Erythroblast (primary cell): ENCODE measurements around the gene IRF2BP2.

ENCODE experiments used
- DNase-seq, 2 experiments: peaks; one replicate each; lab custom pipeline; 2025; lab: John Stamatoyannopoulos, UW
- GATA1 ChIP-seq: IDR thresholded peaks from 2 replicates; pipeline ENCODE4 v1.6.1; 2011; ENCODE audit warnings: low read depth, mild to moderate bottlenecking, control low read depth, low read length, moderate library complexity
- POLR2A ChIP-seq: IDR thresholded peaks from 2 replicates; pipeline ENCODE4 v1.6.1; 2011; ENCODE audit warnings: mild to moderate bottlenecking, low read length

Gene IRF2BP2

DNA sequence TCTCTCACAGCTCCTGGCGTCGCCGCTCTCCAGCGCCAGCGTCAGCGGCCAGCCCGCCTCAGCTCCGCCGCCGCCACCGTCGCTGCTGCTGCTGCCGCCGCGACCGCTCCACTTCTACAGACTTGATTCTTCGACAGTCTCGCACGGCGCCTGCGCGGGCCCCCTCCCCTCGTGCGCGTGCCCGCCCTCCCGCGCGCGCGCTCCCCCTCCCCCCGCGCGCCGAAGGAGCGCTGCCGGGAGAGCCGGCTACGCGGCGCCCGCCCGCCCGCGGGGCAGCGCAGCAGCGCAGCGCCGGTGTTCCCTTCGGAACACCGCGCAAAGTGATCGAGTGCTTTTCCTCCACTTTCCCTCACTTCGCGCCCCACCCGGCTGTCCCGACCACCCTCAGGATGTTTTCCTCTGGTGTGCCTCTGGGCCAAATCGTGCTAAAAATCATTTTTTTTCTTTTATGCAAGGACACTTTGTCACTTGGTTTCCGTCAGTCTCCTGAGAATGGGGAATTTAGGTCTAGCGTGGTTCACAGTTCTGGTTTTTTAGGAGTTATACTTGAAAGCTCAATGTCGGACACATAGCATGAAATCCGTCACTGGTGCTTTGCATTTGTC is at the start of gene IRF2BP2:
TSS of gene IRF2BP2 (minus strand) at position 118 of the 605 bp plus-strand sequence. CDS start 684 bp downstream, outside the sequence.
- TF ChIP-seq POLR2A (no peak), GATA1 (no peak)
- DNase-seq = peak; percentile 90 to 95

DNA sequence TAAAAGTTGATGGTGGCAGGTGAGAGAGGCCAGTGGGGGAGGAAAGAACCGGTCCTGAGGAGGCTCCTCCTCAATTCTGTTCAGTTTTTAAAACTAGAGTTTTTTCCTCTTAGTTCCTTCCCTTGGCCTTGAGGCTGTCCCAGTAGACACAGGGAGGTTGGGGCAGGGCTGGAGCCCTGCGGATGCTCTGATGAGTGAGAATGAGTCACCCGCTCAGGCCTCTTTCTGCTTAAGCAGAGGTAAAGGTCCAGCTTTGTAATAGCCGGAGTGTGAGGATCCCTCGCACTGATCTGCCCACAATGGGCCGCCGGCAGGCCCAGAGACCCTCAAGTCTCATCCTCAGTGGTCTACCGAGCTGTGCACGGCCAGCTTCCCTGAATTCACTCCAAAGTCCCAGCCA is 49.6 kb upstream of the IRF2BP2 start:
- DNase-seq = no peak
- no peak for TF ChIP-seq GATA1
- no peak for TF ChIP-seq POLR2A

- no peak for TF ChIP-seq POLR2A
- TF ChIP-seq GATA1 = no peak
- no peak for DNase-seq
These were observed 48.2 kb upstream of the IRF2BP2 start for GRCh38 chr1:234658138-234658537.

- DNase-seq = peak; percentile 10 to 39
- no peak for TF ChIP-seq POLR2A
- no peak for TF ChIP-seq GATA1
These were observed 47.1 kb upstream of the IRF2BP2 start for GRCh38 chr1:234656944-234657654.

GRCh38 chr1:234656070-234656895 is 46.3 kb upstream of the IRF2BP2 start:
- no peak for DNase-seq
- no peak for TF ChIP-seq GATA1
- TF ChIP-seq POLR2A = no peak

- no peak for DNase-seq
- no peak for TF ChIP-seq GATA1
- no peak for TF ChIP-seq POLR2A
These were observed 45.5 kb upstream of the IRF2BP2 start for GRCh38 chr1:234655328-234656069.

GRCh38 chr1:234654002-234654733 is 44.2 kb upstream of the IRF2BP2 start:
- TF ChIP-seq GATA1 (no peak), POLR2A (no peak)
- DNase-seq = no peak

DNA sequence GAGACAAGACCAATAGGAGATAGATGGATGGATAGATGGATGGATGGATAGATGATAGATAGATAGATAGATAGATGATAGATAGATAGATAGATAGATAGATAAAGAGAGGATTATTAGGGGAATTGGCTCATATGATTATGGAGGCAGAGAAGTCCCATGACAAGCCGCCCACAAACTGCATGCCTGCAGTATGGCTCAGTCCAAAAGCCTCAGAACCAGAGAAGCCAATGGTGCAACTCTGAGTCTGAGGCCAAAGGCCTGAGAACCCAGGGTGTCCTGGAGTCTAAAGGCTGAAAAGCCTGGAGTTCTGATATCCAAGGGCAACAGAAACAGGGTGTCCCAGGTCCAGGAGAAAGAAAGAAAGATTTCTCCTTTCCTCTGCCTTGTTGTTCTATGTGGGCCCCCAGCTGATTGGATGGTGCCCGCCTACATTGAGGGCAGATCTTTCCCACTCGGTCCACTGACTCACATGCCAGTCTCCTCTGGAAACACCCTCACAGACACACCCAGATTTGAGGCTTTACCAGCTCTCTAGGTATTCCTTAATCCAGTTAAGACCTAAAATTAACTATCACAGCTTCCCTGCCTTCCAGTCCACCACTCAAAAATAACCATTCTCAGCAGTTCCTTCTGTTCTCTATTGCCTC is 39.6 kb upstream of the IRF2BP2 start:
- no peak for TF ChIP-seq GATA1
- TF ChIP-seq POLR2A = no peak
- no peak for DNase-seq

GRCh38 chr1:234647758-234648157 is 37.8 kb upstream of the IRF2BP2 start:
- DNase-seq = no peak
- TF ChIP-seq GATA1 (no peak), POLR2A (no peak)

GRCh38 chr1:234647245-234647644 is 37.3 kb upstream of the IRF2BP2 start:
- TF ChIP-seq GATA1 (no peak), POLR2A (no peak)
- no peak for DNase-seq

GRCh38 chr1:234645964-234646363 is 36.0 kb upstream of the IRF2BP2 start:
- TF ChIP-seq GATA1 = no peak
- TF ChIP-seq POLR2A = no peak
- no peak for DNase-seq

- TF ChIP-seq GATA1 (no peak), POLR2A (no peak)
- no peak for DNase-seq
These were observed 35.5 kb upstream of the IRF2BP2 start for GRCh38 chr1:234645474-234645953.
